Stimulated activated CD8-positive, alpha-beta memory T cell treated with anti-CD3 and anti-CD28 coated beads, Interleukin-2, amount 100 ng/mL, for 48 hours (primary cell): ENCODE results near the gene CHN1.

ENCODE experiments used
- DNase-seq, 2 donors: peaks; one replicate each; pipeline ENCODE4 v3.0.0-alpha.2; 2020; ENCODE audit warnings: low read depth in 2 of 2

Gene CHN1

GRCh38 chr2:174787487-174788205 lies 217.5 kb downstream of the CHN1 start:
- DNase-seq, result peak in 1 of 2 donors; percentile 27

- DNase-seq, result no peak
These were observed 219.0 kb downstream of the CHN1 start for GRCh38 chr2:174786066-174786725.

- DNase-seq, result no peak
These were observed 219.7 kb downstream of the CHN1 start for GRCh38 chr2:174785481-174785880.

GRCh38 chr2:174784909-174785308 lies 220.3 kb downstream of the CHN1 start:
- DNase-seq, result no peak

- DNase-seq, result no peak
These were observed 220.9 kb downstream of the CHN1 start for GRCh38 chr2:174784316-174784715.

- no peak for DNase-seq
These were observed 223.2 kb downstream of the CHN1 start for GRCh38 chr2:174781996-174782395.

GRCh38 chr2:174781298-174781697 lies 223.9 kb downstream of the CHN1 start:
- DNase-seq, result no peak

GRCh38 chr2:174780856-174781255 lies 224.3 kb downstream of the CHN1 start:
- DNase-seq, result no peak

- DNase-seq, result no peak
These were observed 224.9 kb downstream of the CHN1 start for GRCh38 chr2:174780191-174780840.

GRCh38 chr2:174779361-174779928 lies 225.7 kb downstream of the CHN1 start:
- no peak for DNase-seq

GRCh38 chr2:174778085-174778981 lies 226.8 kb downstream of the CHN1 start:
- DNase-seq, result peak; percentile 51 to 53

GRCh38 chr2:174777347-174778084 lies 227.7 kb downstream of the CHN1 start:
- no peak for DNase-seq

GRCh38 chr2:174776675-174777074 lies 228.5 kb downstream of the CHN1 start:
- no peak for DNase-seq

- no peak for DNase-seq
These were observed 229.0 kb downstream of the CHN1 start for GRCh38 chr2:174776223-174776622.

- no peak for DNase-seq
These were observed 229.6 kb downstream of the CHN1 start for GRCh38 chr2:174775571-174775980.

GRCh38 chr2:174774886-174775285 lies 230.3 kb downstream of the CHN1 start:
- DNase-seq, result no peak

GRCh38 chr2:174773215-174773614 lies 232.0 kb downstream of the CHN1 start:
- no peak for DNase-seq

GRCh38 chr2:174772472-174772801 lies 232.7 kb downstream of the CHN1 start:
- no peak for DNase-seq

GRCh38 chr2:174771631-174772471 lies 233.3 kb downstream of the CHN1 start:
- peak in 1 of 2 donors; percentile 41 for DNase-seq

- DNase-seq, result no peak
These were observed 234.0 kb downstream of the CHN1 start for GRCh38 chr2:174771136-174771535.
